Measurements from ENCODE around the gene NCS1. TPM values are rescaled to one million over a fixed set of nuclear protein-coding genes. Genes with fewer than 3 reads are reported as not detected.

The NCS1 gene
- total and polyA plus RNA-seq, 2 experiments from 2014 or later = 4.7 to 33.0 TPM

- WGBS, 2 experiments (ENCODE audit: low coverage in 1 of 2, low lambda C conversion rate in 2 of 2, missing lambda C conversion rate in 2 of 2) = 77% methylated on average over 16 to 17 of the region's 17 CpGs
- no peaks in the 10 kb centered on the region for H3K36me3 ChIP-seq (ENCODE audit: low read depth)
- H3F3A ChIP-seq (ENCODE audit: insufficient read depth) = no peaks in the 10 kb centered on the region
- no peak overlapping the region for H2AFZ ChIP-seq
- no peak overlapping the region for H3K4me3 ChIP-seq
- H4K20me1 ChIP-seq (ENCODE audit: insufficient read depth) = no peaks in the 10 kb centered on the region
- H3K27ac ChIP-seq = no peak overlapping the region
- H3K79me2 ChIP-seq (ENCODE audit: insufficient read depth) = no peaks in the 10 kb centered on the region
- no peaks in the 10 kb centered on the region for H3K9me2 ChIP-seq (ENCODE audit: insufficient read depth)
- no peak for DNase-seq
- H3K27me3 ChIP-seq (replicated peaks; ENCODE audit: insufficient read depth) = peaks cover 50% of the 10 kb centered on the region
- no peak overlapping the region for H3K4me2 ChIP-seq (ENCODE audit: unreplicated experiment)
- TF ChIP-seq EZH2phosphoT487 (IDR thresholded peaks at IDR 0.05; ENCODE audit: insufficient read depth, low read depth) (no peak), EZH2 (IDR thresholded peaks at IDR 0.05; ENCODE audit: insufficient read depth, poor library complexity, severe bottlenecking) (no peak)
- H3K9ac ChIP-seq = no peak overlapping the region
- no peaks in the 10 kb centered on the region for H3K9me3 ChIP-seq (ENCODE audit: low read depth)
- H3K4me1 ChIP-seq (ENCODE audit: insufficient read depth) = no peaks in the 10 kb centered on the region
- in situ Hi-C loops (cut with MboI) = no loop called here
These were observed 114.0 kb downstream of the NCS1 start for GRCh38 chr9:130286072-130286770.

Other genes starting within 250 kb of the NCS1 start
- gene FNBP1, start 129.2 kb upstream of the NCS1 start, total RNA-seq (2014; rRNA removed; shearing (Covaris generic)) = 18.8 and 22.6 TPM in 2 replicates
- gene FNBP1, start 129.2 kb upstream of the NCS1 start, polyA plus RNA-seq (2016; fragmentation: Nextera tagmentation; extraction: Ambion mirVana) = 17.8 TPM in 2 replicates
- gene GPR107, start 118.5 kb upstream of the NCS1 start, total RNA-seq (2014; rRNA removed; shearing (Covaris generic)) = 18.9 and 22.9 TPM in 2 replicates
- gene GPR107, start 118.5 kb upstream of the NCS1 start, polyA plus RNA-seq (2016; fragmentation: Nextera tagmentation; extraction: Ambion mirVana) = 8.0 and 8.5 TPM in 2 replicates
- not detected in 2 replicates for gene HMCN2, start 93.4 kb downstream of the NCS1 start, total RNA-seq (2014; rRNA removed; shearing (Covaris generic))
- gene HMCN2, start 93.4 kb downstream of the NCS1 start, polyA plus RNA-seq (2016; fragmentation: Nextera tagmentation; extraction: Ambion mirVana) = not detected in 2 replicates